HUDEP-2 (cell line): Measurements from ENCODE around the gene CELA3B.
A peak's percentile ranks its signal among the peaks of the same experiment; 100 is the strongest.
"Not testable (repeated sequence)": the region's sequence is repeated elsewhere in the genome, so short reads cannot be mapped to it uniquely, and the experiment has no call there.

Experiments used
- DNase-seq, 76 experiments: peaks; one replicate each; lab custom pipeline; 2025; ENCODE audit not compliant: unreplicated experiment in 76 of 76; lab: John Stamatoyannopoulos, UW

CELA3B gene

DNA sequence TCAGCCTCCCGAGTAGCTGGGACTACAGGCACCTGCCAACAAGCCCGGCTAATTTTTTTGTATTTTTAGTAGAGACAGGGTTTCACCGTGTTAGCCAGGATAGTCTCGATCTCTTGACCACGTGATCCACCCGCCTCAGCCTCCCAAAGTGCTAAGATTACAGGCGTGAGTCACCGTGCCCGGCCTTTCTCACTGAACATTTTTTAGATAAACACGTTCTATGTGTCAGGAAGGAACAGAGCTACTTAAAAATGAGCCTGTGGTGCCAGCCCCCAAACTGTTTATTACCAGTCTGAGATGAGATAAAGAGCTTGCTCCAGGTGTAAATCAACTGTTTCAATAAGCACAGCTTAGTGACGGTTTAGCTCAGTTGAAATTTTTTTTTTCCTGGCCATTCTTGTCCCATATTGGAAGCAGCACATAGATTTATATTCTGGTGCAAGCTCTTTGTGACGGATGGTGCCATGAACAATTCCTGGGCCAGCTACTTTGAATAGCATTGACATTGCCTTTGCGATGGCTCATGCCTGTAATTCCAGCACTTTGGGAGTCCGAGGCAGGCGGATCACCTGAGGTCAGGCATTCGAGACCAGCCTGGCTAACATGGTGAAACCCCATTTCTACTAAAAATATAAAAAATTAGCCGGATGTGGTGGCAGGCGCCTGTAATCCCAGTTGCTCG, 33.7 kb upstream of the CELA3B start:
- DNase-seq, result peak in 59 of 76 experiments; percentile 8 to 72 (median 42)

DNA sequence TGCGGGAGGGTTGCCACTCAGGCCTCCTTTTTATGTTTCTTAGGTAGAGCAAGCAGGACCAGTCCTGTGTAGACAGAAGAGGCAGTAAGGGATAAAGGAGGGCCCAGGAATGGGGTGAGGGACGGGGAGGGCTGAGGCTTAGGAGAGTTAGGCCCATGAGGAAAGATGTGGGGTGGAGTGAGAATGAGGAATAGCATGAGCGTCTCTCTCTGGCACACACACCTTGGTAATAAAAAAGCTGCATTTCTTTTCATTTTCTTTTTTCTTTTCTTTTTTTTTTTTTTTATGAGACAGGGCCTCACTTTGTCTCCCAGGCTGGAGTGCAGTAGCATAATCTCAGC, 32.1 kb upstream of the CELA3B start:
- no peak for DNase-seq

DNA sequence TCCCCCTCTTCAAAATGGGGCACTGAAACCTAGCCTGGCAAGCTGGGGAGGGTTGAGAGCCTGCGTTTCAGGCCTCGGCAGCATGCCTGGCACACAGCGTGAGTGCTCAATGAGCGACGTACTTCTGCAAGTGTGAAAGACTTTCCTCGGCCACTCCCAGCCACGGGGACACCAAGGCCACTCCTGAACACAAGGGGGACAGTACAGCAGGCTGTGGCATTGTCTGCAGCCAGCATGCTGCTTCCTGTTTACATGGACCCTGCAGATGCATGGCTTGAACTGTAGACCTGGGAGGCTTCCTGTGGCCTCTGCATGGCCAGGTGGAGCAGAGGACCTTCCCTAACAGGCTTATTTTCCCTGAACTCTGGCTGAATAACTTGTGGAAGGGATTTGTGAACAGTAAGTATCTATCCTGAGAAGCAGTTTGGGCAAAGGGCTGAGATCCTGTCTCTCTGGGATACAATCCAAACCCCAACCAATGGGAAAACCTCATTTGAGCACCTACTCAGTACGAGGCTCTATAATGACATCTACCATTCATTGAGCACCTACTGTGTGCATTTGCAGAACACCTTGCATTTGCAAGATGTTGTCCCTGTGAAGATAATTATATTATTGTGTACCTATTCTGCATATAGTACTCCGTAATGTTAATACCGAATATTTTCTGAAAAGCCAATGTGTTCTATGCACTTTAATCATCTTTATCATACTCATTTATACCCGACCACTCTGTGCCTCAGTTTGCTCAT, 29.8 kb upstream of the CELA3B start:
- no peak for DNase-seq

DNA sequence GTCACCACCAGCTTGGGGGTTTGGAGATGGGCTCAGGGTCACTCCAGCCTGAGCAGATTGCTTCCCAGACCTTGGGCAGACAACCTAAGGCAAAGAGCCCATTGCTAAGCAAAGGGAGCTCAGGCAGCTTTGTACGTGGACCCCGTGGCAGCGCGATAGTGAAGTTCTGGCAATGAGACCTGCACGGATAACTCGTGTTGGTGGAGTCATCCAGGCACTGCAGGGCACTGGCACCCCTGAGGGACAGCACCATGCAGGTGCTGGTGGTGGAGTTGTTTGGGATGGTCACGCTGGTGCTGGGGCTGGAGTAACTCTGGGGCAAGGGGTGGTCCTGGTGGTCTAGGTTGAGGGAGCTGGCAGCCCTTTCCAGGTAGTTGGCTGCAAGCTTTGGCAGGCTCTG, 26.1 kb upstream of the CELA3B start:
- no peak for DNase-seq

DNA sequence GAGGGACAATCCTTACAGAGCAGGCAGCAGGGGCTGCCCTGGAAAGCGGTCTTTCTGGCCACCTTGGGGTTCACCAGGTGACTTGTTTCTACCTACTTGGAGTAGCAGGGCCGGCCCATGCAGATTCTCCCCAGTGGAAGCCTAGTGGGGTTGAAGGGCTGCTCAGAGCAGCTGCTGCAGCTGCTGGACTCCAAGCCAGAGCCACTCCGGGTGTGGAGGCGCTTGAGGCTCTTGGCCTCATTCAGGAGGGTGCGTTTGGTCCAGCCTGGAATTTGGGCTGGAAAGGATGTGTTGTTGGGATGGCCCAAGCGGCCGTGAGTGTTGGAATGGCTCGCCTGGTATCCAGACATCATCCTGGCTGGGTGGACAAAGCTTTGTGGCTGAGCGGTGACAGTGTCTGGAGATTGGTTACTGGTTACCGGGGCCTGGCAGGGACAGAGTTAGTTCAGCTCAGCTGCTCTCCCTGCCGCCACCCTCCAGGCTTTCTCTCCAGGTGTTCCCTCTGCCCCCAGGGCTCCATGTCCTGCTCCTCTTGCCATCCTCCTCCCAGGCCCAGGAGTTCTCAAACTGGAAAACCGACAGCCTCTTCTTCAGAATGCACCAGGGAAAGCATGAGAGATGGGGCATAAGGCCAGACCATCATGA, 25.5 kb upstream of the CELA3B start:
- DNase-seq, result no peak

DNA sequence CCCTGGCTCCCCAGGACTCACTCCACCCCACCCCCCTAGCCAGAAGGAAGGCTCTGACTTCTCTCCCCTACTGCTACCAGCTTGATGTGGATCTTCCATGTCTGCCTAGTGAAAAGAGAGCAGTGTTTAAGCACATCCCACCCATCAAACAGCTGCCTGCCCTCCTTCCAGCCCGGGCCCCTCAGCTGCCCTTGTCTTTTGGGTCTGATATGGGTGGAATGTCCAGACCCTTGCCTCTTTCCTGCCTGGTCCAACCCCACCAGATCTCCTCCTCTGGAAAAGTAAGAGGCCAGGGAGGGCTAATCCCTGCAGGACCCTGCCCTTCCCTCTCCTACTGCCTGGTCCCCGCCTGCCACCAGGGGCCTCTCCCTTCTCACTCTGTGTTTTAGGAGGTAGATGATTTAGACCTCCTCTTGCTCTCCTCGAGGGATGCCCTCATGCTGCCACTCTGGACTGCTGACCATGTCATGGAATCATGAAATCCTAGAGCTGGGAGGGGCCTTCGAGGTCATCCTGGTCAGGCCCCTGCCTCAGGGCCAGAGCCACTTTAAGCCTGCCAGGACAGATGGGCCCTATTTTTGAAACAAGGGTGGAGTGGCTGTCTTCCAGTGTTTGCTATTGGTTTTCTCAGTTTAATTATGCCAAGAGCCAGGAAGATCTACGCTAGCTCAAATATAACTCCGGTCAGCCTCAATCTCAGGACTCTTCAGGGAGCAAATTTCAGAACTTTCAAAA, 23.9 kb upstream of the CELA3B start:
- DNase-seq, result no peak

DNA sequence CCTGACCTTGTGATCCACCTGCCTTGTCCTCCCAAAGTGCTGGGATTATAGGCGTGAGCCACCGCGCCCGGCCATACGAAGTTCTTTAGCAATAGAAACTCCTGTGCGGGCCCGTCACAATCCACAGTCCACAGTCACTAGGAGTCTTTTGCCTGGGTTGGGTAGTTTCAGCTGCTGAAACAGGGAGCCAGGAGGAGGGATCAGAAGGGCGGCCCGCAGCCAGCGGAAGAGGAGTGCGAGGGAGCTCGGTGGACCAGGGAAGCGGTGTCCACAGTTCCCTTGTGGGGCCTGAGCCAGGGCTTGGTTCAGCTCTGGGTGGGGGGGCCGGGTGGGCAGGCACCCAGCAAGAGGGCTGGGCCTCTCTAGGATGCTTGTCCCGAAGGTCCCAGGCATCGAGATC, 21.8 kb upstream of the CELA3B start:
- DNase-seq, result no peak

DNA sequence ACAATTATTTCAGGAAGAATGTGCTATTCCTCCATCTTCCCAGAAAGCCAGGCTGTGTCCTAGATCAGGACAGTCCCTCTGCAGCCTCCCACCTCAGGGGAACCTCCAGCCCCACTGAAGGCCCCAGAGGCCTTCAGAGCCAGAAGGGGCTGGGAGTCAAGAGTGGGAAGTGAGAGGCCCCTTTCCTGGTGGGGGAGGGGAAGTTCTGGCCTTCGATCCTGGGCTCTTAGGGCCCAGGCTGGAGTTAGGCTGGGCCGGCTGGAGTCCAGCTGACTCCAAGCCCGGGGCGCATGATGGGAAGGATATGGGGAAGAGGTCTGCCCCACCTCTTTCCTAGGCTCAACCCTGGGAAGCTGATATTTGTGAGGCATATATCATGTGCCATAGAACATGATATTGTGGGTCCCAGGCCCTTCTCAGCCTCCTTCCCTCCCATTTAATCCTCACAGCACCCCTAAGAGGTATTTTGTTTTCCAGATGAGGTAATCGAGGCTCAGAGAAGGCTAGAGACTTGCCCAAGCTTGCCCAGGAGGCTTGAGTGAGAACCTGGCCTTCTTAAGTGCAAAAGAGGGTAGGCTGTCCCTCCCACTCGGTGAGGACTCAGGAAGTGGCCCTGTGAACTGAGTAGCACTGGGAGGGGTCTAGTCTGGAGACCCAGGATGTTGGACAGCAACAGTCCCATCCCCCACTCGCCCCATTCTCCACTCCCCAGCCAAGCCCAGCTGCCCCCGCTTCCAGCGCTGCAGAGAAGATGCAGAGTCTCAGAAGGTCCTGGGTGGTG, 21.1 kb upstream of the CELA3B start:
- DNase-seq, result no peak

DNA sequence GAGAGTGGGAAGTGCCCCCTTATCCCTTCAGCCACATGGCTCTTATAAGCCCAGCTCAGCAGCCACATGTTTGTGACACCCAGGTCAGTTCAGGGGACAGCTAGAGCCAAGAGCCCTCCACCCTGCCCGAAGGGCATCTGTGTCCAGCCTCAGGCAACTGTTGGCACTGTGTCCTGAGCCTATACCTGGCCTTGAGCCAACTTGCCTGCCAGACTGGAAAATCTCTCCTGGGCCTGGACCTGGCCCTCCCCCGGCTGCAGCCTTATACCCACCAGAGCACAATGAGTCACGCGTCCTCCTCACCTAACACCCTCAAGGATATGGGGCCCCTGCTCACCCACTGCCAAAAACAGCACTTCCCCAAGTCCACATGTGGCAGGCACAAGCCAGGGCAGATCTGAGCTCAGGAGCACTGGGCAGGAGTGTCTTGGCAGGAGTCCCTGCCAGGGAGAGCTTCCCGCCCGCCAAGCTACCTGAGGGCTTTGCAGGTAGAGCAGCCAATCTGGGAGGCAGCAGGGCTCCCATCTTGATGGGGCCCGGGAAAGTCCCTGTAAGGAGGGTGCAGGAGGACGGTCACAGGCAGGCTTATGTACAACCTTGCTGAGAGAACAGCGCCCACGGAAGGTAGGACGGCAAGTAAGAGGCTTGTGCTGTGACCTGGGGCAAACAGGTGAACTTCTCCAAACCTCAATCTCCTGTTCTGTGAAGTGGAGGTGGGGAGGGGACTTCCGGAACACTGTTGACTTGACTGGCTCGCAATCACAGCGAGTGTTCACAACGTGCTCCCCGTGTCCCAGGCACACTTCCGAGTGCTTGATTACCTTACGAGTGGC, 19.9 kb upstream of the CELA3B start:
- peak in 19 of 76 experiments; percentile 8 to 63 (median 31) for DNase-seq

DNA sequence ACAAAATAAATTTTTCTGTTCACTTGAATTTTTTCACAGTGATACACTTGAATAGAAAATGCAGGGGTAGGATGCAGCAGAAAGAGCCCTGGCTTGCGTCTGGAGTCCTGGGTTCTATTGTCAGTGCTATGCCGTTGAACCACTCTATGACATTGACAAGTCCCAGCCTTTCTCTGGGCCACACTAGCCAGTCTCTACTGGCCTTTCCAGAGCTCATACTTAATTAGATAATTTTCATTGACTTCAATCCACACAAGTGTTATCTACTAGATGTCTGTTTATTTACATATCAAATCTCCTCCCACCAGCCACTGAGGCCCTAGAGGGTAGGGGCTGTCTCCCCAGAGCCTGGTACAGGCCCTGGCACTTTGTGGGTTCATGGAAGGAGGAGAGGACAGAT, 15.5 kb upstream of the CELA3B start:
- DNase-seq, result no peak

DNA sequence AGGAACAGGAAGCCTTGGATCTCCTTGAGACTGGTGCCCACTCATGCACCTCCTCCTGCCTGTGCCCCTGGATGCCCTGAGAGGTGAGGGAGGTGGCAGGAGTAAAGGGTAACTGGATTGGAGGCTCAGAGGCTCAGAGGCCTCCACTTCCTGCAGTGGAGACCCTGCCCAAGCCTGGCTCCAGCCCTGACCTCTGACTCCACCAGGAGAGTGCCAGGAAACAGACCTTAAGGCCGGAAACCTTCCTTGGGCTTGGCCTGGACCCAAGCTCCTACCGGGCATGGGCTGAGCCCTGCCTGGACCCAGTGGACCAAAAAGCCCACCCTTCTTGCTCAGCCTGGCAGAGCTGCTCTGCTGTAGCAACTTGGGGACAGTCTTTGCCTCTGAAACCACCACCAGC, 15.0 kb upstream of the CELA3B start:
- DNase-seq, result no peak

DNA sequence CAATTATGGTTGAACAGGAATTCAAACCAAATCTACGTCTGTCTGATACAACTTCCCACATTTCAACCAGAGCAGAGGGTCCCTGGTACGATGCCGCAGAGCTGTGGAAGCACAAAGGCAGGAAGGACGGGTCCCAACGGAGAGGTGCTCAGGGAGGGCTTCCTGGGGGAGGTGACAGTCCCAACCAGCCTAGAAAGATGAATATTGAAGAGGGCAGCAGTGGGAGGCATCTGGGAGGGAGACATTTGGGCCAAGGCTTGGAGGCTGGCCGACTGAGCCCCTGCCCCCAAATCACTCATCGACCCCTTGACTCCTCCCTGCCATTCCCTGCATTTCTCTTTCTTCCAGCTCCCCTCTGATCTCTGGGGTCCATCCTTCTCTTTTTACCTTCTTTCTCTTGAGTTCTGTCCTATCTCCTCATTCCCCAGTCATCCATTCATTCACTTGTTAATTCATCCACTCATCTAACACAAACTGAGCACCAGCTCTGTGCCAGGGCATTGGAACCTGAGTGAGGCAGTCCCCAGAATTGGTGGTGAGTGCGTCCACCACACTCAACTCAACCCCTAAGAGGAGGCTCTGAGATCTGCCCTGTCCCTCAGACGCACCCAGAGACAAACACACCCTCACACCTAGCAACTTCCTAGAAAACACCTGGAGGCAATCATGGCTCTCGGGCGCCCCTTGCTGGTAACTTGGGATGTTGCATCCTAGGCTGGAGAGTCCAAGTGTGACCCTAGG, 13.2 kb upstream of the CELA3B start:
- DNase-seq, result peak in 69 of 76 experiments; percentile 18 to 86 (median 67)

DNA sequence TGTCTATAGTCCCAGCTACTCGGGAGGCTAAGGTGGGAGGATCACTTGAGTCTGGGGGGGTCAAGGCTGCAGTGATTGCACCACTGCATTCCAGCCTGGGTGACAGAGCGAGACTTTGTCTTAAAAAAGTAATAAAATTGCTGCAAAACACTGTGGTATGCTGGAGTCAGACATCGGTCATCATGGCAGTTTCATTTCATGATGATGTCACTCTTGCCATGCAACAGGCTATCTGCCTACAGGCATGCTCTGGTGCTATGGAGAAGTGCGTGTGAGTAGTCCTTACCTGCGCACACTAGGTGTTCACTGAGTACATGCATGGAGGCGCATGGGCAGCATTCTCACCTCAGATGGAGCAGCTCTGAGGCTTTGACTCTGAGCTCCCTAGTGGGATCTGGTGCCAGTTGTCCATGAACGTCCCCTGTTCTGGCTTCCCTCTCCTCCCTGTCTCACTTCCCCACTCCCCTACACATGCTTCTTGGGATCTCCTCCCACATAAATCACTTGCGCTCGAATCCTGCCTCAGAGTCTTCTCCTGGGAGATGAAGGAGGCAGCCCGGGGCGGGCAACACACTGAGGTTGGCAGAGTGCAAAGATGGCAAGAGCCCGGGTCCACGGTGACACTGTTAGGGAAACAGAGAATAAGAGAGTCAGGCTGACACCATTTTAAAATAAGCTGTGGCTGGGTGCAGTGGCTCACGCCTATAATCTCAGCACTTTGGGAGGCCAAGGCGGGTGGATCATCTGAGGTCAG, 10.4 kb upstream of the CELA3B start:
- no peak for DNase-seq

DNA sequence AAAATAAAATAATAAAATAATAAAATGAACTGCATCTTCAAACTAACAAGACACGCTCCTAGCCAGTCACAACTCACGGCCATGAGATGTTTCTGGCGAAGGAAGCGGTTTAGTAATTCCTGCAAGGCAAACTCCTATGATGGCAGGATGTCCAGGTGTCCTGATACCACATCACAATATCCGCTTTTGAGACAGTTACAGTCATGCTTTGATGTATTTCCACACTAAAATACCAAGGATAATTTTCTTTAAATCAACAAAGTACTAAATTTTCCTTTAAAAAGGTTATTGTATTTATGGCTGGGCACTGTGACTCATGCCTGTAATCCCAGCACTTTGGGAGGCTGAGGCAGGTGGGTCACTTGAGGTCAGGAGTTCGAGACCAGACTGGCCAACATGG, 9.6 kb upstream of the CELA3B start:
- not testable (repeated sequence) for DNase-seq

DNA sequence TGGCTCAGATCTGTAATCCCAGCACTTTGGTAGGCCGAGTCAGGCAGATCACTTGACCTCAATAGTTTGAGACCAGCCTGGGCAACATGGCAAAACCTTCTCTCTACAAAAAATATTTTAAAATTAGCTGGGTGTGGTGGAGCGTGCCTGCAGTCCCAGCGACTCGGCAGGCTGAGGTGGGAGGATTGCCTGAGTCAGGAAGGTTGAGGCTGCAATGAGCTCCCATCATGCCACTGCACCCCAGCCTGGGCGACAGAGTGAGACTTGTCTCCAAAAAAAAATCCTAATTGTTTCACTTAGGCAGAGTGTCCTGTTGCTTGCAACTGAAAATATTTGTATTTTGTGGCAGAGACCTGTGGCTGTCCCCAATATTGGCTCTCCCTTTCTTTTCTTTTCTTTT, 7.8 kb upstream of the CELA3B start:
- DNase-seq, result not testable (repeated sequence)

DNA sequence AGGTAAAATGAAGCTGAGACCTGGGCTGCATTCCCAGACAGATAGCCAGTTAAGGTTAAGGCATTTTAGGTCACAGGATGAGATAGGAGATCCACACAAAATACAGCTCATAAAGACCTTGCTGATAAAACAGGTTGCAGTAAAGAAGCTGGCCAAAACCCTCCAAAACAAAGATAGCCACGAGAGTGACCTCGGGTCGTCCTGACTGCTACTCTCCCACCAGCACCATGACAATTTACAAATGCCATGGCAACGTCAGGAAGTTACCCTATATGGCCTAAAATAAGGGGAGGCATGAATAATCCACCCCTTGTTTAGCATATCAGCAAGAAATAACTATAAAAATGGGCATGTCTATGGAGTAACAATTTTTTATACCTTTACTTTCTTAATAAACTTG, 6.3 kb upstream of the CELA3B start:
- DNase-seq, result not testable (repeated sequence)

DNA sequence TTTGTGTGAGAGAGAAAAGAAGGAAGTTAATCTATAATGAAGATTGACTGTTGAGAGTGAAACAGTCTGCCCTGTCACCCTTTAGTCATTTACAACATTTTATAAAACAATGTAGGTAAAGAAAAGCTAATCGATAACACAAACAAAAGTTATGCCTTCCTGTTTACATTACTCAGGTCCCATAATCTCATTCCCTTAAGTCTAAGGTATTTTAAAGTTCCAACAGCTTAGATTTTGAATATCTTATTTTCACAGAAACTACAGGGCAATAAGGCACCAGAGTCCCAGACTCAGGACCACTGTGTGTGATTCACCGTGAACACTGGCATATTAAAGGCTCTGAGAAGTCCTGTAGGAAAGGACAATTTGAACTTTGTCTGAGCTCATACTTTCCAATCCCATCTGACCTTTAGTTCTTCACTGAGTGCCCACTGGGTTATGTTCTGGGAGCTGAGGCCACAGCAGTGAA, 3.8 kb upstream of the CELA3B start:
- not testable (repeated sequence) for DNase-seq

DNA sequence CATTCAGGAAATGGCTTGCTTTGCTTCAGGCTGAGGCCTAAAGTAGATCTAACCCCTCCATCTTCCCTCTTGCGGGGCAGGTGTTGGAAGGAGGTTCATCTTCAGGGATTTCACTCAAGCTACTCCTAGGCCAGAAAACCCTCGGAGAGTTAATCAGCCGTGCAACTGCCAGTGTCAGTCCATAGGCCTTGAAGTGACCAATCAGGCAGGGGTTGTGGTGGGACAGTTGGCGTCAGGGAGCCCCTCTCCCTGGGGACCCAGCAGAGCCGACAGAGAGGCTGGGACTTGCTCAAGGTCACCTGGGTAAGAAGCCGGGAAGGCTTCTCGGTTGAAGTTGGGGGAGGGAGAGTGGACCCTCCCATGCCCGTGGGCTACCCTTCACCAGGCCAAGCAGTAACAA, 2.9 kb upstream of the CELA3B start:
- DNase-seq, result not testable (repeated sequence)
